HEK293T (cell line): ENCODE measurements around the gene RBM20.

Source experiments
- CTCF ChIA-PET: fragments of 350-600 bp; formaldehyde crosslinking; extraction: SDS; loops from one replicate; lab custom pipeline; 2021; ENCODE audit warnings: antibody characterized with exemption, inconsistent platforms; lab: Yijun Ruan, JAX
- POLR2A ChIA-PET: fragments of 350-600 bp; formaldehyde crosslinking; extraction: SDS; loops from one replicate; lab custom pipeline; 2020; ENCODE audit warnings: antibody characterized with exemption, inconsistent platforms; lab: Yijun Ruan, JAX
- DNase-seq: peaks from one replicate; pipeline ENCODE4 v3.0.0; 2012; ENCODE audit warnings: mixed read lengths; ENCODE audit errors: extremely low spot score
- ARNT ChIP-seq: fragments of 450-650 bp; IDR thresholded peaks from 2 replicates; pipeline ENCODE4 v1.6.1; 2017; ENCODE audit warnings: mild to moderate bottlenecking
- BHLHE40 ChIP-seq: fragments of 450-650 bp; IDR thresholded peaks from 2 replicates; pipeline ENCODE4 v1.6.1; 2016; ENCODE audit warnings: mild to moderate bottlenecking, moderate library complexity, borderline replicate concordance
- CTBP1 ChIP-seq: fragments of 450-650 bp; IDR thresholded peaks from 2 replicates; pipeline ENCODE4 v1.6.1; 2016; ENCODE audit warnings: borderline replicate concordance
- ELF4 ChIP-seq: fragments of 450-650 bp; IDR thresholded peaks from 2 replicates; pipeline ENCODE4 v1.6.1; 2017; ENCODE audit warnings: antibody characterized with exemption
- FOXA1 ChIP-seq: fragments of 450-650 bp; IDR thresholded peaks from 2 replicates; pipeline ENCODE4 v1.6.1; 2016; ENCODE audit warnings: mild to moderate bottlenecking
- FOXK2 ChIP-seq: fragments of 450-650 bp; IDR thresholded peaks from 2 replicates; pipeline ENCODE4 v1.6.1; 2016; ENCODE audit warnings: mild to moderate bottlenecking
- FOXM1 ChIP-seq: fragments of 450-650 bp; IDR thresholded peaks from 2 replicates; pipeline ENCODE4 v1.6.1; 2017; ENCODE audit warnings: mild to moderate bottlenecking, borderline replicate concordance
- HDGF ChIP-seq: fragments of 450-650 bp; IDR thresholded peaks from 2 replicates; pipeline ENCODE4 v1.6.1; 2017; ENCODE audit warnings: antibody characterized with exemption, borderline replicate concordance
- L3MBTL2 ChIP-seq: fragments of 450-650 bp; conservative IDR thresholded peaks from 2 replicates; pipeline ENCODE4 v1.6.1; 2016; ENCODE audit warnings: mild to moderate bottlenecking
- LEF1 ChIP-seq: fragments of 450-650 bp; IDR thresholded peaks from 2 replicates; pipeline ENCODE4 v1.6.1; 2017; ENCODE audit warnings: mild to moderate bottlenecking, borderline replicate concordance
- NFRKB ChIP-seq: fragments of 450-650 bp; IDR thresholded peaks from 2 replicates; pipeline ENCODE4 v1.6.1; 2016; ENCODE audit warnings: mild to moderate bottlenecking, moderate library complexity
- SP1 ChIP-seq: fragments of 450-650 bp; IDR thresholded peaks from 2 replicates; pipeline ENCODE4 v1.6.1; 2017
- SUZ12 ChIP-seq: fragments of 450-650 bp; IDR thresholded peaks from 2 replicates; pipeline ENCODE4 v1.6.1; 2016; ENCODE audit warnings: mild to moderate bottlenecking
- TARDBP ChIP-seq: fragments of 450-650 bp; IDR thresholded peaks from 2 replicates; pipeline ENCODE4 v1.6.1; 2016
- ZNF384 ChIP-seq: fragments of 450-650 bp; IDR thresholded peaks from 2 replicates; pipeline ENCODE4 v1.6.1; 2016
- TF ChIP-seq, protein P1 (sequence below): fragments of 450-650 bp; IDR thresholded peaks from 2 replicates; pipeline ENCODE4 v1.6.1; 2016

The RBM20 gene

DNA sequence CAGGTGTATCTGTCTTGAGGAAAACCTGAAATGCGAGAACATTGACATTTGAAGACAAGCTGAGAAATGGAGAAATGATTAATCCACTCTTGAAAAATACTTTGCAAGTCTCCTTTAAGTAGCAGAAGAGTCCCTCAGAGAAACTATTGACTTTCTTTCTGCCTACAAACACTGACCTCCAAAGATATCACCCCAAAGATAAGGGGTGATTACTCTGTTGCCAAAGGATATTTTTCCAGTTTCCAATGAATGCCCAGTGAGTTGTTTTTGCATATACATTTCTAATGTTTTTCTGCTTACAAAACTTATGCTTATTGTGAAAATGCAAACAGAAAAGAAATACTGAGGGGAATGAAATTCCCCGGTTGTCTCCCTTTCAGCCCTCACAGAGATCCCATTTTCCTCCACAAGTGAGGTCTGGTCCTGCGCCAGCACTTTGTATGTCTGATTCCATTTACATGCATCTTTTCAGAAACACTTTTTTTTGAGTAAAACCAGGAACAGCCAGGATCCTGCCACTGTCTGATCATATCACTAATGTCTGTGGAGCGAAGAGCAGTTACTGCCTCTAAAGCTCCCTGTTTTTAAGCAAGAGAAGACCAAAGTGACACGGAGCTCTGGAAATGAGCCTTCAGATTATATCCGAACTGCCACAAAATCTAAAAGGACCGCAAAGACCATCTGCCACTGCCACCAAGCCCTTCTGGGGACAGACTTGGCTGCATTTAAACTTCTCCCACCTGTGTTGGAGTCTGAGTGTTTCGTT is 144.7 kb downstream of the RBM20 start:
- ChIA-PET POLR2A (no interaction called here), CTCF (no interaction called here)
- no peak for DNase-seq
- TF ChIP-seq, protein P1, sequence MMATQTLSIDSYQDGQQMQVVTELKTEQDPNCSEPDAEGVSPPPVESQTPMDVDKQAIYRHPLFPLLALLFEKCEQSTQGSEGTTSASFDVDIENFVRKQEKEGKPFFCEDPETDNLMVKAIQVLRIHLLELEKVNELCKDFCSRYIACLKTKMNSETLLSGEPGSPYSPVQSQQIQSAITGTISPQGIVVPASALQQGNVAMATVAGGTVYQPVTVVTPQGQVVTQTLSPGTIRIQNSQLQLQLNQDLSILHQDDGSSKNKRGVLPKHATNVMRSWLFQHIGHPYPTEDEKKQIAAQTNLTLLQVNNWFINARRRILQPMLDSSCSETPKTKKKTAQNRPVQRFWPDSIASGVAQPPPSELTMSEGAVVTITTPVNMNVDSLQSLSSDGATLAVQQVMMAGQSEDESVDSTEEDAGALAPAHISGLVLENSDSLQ: no peak
- TF ChIP-seq L3MBTL2: no peak
- no peak for TF ChIP-seq NFRKB
- TF ChIP-seq TARDBP: no peak
- no peak for TF ChIP-seq FOXM1
- TF ChIP-seq FOXA1: no peak
- TF ChIP-seq LEF1: no peak
- TF ChIP-seq HDGF: no peak
- no peak for TF ChIP-seq ELF4
- TF ChIP-seq SP1: no peak
- TF ChIP-seq ARNT: no peak
- no peak for TF ChIP-seq CTBP1
- no peak for TF ChIP-seq SUZ12
- no peak for TF ChIP-seq BHLHE40
- TF ChIP-seq ZNF384: no peak
- TF ChIP-seq FOXK2: no peak

DNA sequence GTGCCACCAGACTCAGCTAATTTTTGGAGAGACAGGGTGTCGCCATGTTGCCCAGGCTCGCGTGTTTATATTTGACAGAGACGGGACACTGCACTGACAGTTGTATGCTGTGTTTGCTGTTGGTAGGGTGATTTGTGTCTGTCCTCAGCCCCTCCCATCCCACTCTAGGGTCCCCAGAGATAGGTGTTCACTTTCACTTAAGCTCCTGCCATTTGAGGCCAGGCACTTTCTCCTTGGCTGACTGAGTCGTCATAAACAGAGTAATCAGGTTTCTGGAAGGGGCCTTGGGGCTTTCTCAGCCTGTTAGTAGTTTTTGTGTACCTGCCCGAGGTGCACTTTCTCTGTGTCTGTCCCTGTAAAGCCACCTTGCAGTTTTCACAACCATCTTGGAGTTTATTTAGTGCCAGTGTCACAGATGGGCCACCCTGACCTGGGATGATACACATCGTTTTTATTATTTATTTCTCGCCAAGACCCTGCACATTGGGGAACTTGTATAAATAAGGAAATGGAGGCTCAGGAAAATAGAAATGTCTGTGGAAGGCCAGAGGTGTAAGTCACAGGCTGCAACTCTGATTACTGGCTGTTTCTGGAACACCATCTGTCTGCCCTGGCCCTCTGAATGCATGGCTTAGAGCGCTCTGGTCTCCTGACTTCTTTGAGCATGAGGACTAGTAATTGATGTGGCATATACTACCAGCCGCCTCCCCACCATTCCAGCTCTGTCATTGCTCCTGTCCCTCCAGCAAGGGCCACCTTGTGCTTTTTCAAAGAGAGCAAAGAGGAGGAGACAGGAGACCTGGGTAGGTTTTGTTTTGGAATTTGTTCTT is 145.7 kb downstream of the RBM20 start:
- POLR2A ChIA-PET: no interaction called here
- no peak for TF ChIP-seq FOXA1
- TF ChIP-seq L3MBTL2: no peak
- TF ChIP-seq, protein P1: no peak
- TF ChIP-seq SP1: no peak
- no peak for TF ChIP-seq SUZ12
- no peak for TF ChIP-seq ELF4
- TF ChIP-seq ARNT: no peak
- TF ChIP-seq LEF1: no peak
- no peak for TF ChIP-seq NFRKB
- no peak for DNase-seq
- CTCF ChIA-PET: no interaction called here

DNA sequence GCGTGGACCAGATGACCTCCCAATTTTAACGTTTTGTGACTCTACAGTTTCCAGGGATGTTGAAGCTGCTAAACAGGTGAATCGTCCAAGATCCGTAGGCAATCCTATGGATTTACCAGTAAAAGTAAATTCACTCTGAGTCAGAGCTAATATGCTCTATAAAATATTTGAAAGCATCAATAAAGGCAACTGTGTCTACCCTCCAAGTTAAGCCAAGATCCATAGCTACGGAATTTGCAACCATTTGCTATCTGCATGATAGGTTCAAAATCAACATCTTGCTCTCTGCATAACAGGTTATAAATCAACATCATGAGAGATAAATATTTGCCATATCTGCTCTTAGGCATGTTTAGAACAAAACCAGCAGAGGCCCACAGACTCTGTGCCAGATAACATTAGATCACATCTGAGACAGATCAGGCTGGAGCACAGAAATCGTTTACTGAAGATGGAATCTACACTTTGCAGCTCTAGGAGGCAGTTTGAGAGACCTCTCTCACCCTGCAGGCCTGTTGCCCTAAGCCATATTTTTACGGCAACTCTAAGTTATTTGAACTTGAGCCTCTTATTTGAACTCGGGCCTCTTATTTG is 146.9 kb downstream of the RBM20 start:
- DNase-seq: no peak
- POLR2A ChIA-PET: no interaction called here
- TF ChIP-seq FOXA1 (no peak), SUZ12 (no peak), CTBP1 (no peak), FOXK2 (no peak), FOXM1 (no peak), L3MBTL2 (no peak), ARNT (no peak), SP1 (no peak), NFRKB (no peak), ZNF384 (no peak), TARDBP (no peak), BHLHE40 (no peak), HDGF (no peak), ELF4 (no peak), LEF1 (no peak)
- TF ChIP-seq, protein P1: no peak
- CTCF ChIA-PET: interaction anchor here (0.6 to 0.9 kb wide), 3 partner anchors 12 to 190 kb away, joined by 3 read pairs; no protein-coding TSS in a partner anchor

DNA sequence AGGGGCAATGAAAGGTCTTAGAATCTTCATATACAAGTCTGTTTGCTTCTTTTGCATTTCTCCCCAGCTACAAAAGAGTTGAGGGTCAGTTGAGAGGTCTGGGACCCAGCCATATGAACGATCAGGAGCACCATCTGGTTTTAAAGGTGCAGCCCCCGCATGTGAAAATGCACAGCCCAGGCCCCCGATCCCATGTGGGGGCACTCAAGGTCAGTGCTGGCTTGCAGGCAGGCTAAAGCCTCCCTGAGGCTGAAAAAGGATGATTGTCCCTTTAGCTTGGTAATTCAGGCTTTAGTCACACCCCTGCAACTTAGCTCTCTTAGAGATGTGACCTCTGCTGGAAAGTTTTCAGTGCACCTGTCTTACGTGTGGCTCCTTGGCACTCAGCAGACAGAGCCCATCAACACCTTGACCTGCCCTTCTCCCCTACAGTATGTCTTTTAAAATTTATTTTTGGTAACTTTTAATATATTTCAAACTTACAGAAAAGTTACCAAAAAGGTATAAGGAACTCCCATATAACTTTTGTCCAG is 147.5 kb downstream of the RBM20 start:
- ChIA-PET CTCF (interaction anchor here (0.7 kb wide), 1 partner anchor 86 kb away, joined by 3 read pairs; no protein-coding TSS in a partner anchor), POLR2A (no interaction called here)
- DNase-seq: no peak
- no peak for TF ChIP-seq ZNF384

DNA sequence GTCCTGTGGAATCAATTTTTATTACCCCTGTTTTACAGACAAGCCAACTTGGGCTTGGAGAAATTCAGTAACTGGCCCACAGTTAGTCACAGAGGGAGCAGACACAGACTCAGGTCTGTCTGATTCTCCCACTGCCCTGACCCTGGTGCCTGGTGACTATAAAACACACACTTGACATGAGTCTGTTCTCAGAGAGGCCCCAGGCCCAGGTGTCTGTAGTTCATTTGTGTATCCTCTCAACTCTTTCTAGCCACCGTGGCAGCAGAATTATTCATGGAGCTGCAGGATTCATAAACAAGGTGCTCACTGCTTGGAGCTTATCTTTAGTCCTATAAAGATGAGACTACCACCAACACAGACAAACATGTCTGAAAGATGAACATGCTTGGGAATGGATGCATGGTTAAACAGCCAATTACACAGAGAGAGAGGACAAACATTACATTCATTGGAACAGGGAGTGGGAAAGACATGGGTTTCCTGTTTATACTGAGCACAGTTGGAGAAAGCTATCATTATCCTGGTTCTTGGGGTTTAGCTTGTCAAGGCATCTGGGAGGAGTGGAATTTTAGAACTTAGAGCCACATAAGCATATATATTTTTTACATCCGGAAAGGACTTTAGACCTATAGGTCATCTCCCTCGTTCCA is 148.5 kb downstream of the RBM20 start:
- DNase-seq: no peak
- POLR2A ChIA-PET: interaction anchor here (1.5 kb wide), 1 partner anchor 47 kb away, joined by 3 read pairs; no protein-coding TSS in a partner anchor
- CTCF ChIA-PET: interaction anchor here (0.8 to 1.2 kb wide), 2 partner anchors 10 to 124 kb away, joined by 3 to 8 read pairs; no protein-coding TSS in a partner anchor
- no peak for TF ChIP-seq L3MBTL2
- TF ChIP-seq FOXM1: no peak
- no peak for TF ChIP-seq HDGF
- TF ChIP-seq NFRKB: no peak
- no peak for TF ChIP-seq SP1
- no peak for TF ChIP-seq ARNT
- no peak for TF ChIP-seq ZNF384
- TF ChIP-seq CTBP1: no peak
- no peak for TF ChIP-seq BHLHE40
- TF ChIP-seq SUZ12: no peak
- TF ChIP-seq ELF4: no peak
- TF ChIP-seq FOXK2: no peak
- TF ChIP-seq TARDBP: no peak
- TF ChIP-seq, protein P1: no peak
- TF ChIP-seq FOXA1: no peak
- TF ChIP-seq LEF1: no peak
